IMR-90 (cell line): ENCODE data around the gene USP12.

ENCODE experiments used
- TF ChIP-seq, protein P1 (sequence below): conservative IDR thresholded peaks from 2 replicates; pipeline ENCODE4 v1.5.1; 2012; ENCODE audit warnings: mild to moderate bottlenecking, low read depth, low read length, improper control_type of control experiment
- TF ChIP-seq, protein P2 (sequence below): fragments of 150-350 bp; IDR thresholded peaks from 2 replicates; pipeline ENCODE4 v1.6.1; 2016; ENCODE audit warnings: low read depth, mild to moderate bottlenecking, low read length, moderate library complexity, borderline replicate concordance

DNA sequence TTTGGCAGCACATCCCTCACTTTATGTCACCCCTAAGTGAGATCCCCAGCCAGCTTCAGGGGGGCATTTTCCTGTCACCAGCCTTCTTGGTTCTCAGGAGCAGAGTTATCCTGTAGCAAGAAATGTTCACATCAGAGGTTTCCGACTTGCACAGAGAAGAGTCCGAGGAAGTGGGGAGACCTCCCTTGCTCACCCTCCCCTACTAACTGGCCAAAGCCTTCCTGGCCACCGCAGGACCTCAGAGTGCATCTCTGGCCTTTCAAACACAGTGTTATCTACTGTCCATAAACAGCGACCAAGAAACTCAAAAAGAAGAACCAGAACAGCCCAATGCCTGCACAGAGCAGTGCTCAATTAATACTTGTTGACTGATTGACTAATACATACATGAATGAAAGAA is 134.4 kb downstream of the USP12 start:
- TF ChIP-seq, protein P1, sequence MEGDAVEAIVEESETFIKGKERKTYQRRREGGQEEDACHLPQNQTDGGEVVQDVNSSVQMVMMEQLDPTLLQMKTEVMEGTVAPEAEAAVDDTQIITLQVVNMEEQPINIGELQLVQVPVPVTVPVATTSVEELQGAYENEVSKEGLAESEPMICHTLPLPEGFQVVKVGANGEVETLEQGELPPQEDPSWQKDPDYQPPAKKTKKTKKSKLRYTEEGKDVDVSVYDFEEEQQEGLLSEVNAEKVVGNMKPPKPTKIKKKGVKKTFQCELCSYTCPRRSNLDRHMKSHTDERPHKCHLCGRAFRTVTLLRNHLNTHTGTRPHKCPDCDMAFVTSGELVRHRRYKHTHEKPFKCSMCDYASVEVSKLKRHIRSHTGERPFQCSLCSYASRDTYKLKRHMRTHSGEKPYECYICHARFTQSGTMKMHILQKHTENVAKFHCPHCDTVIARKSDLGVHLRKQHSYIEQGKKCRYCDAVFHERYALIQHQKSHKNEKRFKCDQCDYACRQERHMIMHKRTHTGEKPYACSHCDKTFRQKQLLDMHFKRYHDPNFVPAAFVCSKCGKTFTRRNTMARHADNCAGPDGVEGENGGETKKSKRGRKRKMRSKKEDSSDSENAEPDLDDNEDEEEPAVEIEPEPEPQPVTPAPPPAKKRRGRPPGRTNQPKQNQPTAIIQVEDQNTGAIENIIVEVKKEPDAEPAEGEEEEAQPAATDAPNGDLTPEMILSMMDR: no peak
- TF ChIP-seq, protein P2, sequence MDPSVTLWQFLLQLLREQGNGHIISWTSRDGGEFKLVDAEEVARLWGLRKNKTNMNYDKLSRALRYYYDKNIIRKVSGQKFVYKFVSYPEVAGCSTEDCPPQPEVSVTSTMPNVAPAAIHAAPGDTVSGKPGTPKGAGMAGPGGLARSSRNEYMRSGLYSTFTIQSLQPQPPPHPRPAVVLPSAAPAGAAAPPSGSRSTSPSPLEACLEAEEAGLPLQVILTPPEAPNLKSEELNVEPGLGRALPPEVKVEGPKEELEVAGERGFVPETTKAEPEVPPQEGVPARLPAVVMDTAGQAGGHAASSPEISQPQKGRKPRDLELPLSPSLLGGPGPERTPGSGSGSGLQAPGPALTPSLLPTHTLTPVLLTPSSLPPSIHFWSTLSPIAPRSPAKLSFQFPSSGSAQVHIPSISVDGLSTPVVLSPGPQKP: no peak
